WTC11 (cell line): ENCODE results near the gene PHLDA2. TPM values are rescaled to one million over a fixed set of nuclear protein-coding genes. Genes with fewer than 3 reads are reported as not detected.

ENCODE experiments used
- ATAC-seq: fragments of 200-7000 bp; cut with Tn5 transposase; 2 replicates; pipeline ENCODE4 v1.10.0; 2021; ENCODE audit warnings: mild to moderate bottlenecking, moderate library complexity
- CTCF ChIA-PET: fragments of 300-600 bp; sonication (Branson Sonifier 250); formaldehyde crosslinking; loops from one replicate; lab custom pipeline; 2021; ENCODE audit warnings: antibody characterized with exemption; lab: Charles Lee
- POLR2A ChIA-PET: fragments of 350-600 bp; sonication (Branson Sonifier 250); formaldehyde crosslinking; loops from one replicate; lab custom pipeline; 2021; ENCODE audit warnings: antibody characterized with exemption; lab: Charles Lee
- DNase-seq: peaks from one replicate; pipeline ENCODE4 v3.0.0; 2021; ENCODE audit warnings: low spot score
- H3K27ac Mint-ChIP-seq: 2 replicates; pipeline ENCODE4 v1.8.0; 2021; ENCODE audit warnings: mixed read lengths
- H3K27me3 Mint-ChIP-seq: 2 replicates; pipeline ENCODE4 v1.8.0; 2021; ENCODE audit warnings: low read depth, mild to moderate bottlenecking, moderate library complexity, mixed read lengths
- H3K36me3 Mint-ChIP-seq: 2 replicates; pipeline ENCODE4 v1.8.0; 2021; ENCODE audit warnings: mixed read lengths
- H3K4me1 Mint-ChIP-seq: 2 replicates; pipeline ENCODE4 v1.8.0; 2022; ENCODE audit warnings: mixed read lengths
- H3K4me3 Mint-ChIP-seq: 2 replicates; pipeline ENCODE4 v1.8.0; 2021; ENCODE audit warnings: mild to moderate bottlenecking, moderate library complexity, mixed read lengths
- H3K9me3 Mint-ChIP-seq: 2 replicates; pipeline ENCODE4 v1.8.0; 2021; ENCODE audit warnings: mixed read lengths
- ATF1 ChIP-seq: sonication (generic); formaldehyde crosslinking; IDR thresholded peaks from 2 replicates; pipeline ENCODE4 v1.8.1; 2023; ENCODE audit warnings: mild to moderate bottlenecking, moderate library complexity, missing genetic modification reagents
- ETV6 ChIP-seq: sonication (generic); formaldehyde crosslinking; IDR thresholded peaks from 2 replicates; pipeline ENCODE4 v1.8.1; 2022; ENCODE audit warnings: mild to moderate bottlenecking, missing genetic modification reagents
- FOXJ3 ChIP-seq: sonication (generic); formaldehyde crosslinking; IDR thresholded peaks from 2 replicates; pipeline ENCODE4 v1.9.0; 2021; ENCODE audit warnings: missing genetic modification reagents, mild to moderate bottlenecking, borderline replicate concordance
- FOXK1 ChIP-seq: sonication (generic); formaldehyde crosslinking; IDR thresholded peaks from 2 replicates; pipeline ENCODE4 v1.8.0; 2022; ENCODE audit warnings: mild to moderate bottlenecking, moderate library complexity, missing genetic modification reagents
- FOXP4 ChIP-seq: sonication (generic); formaldehyde crosslinking; IDR thresholded peaks from 2 replicates; pipeline ENCODE4 v1.8.0; 2022; ENCODE audit warnings: mild to moderate bottlenecking, missing genetic modification reagents
- HMGXB4 ChIP-seq: sonication (generic); formaldehyde crosslinking; IDR thresholded peaks from 2 replicates; pipeline ENCODE4 v1.8.1; 2023; ENCODE audit warnings: mild to moderate bottlenecking, moderate library complexity, missing genetic modification reagents
- MAX ChIP-seq: sonication (generic); formaldehyde crosslinking; IDR thresholded peaks from 2 replicates; pipeline ENCODE4 v1.8.0; 2022; ENCODE audit warnings: mild to moderate bottlenecking, missing genetic modification reagents
- PRDM15 ChIP-seq: sonication (generic); formaldehyde crosslinking; IDR thresholded peaks from 2 replicates; pipeline ENCODE4 v1.8.0; 2022; ENCODE audit warnings: missing genetic modification reagents
- SP1 ChIP-seq: sonication (generic); formaldehyde crosslinking; conservative IDR thresholded peaks from 2 replicates; pipeline ENCODE4 v1.8.1; 2022; ENCODE audit warnings: missing genetic modification reagents
- USF2 ChIP-seq: sonication (generic); formaldehyde crosslinking; IDR thresholded peaks from 2 replicates; pipeline ENCODE4 v1.8.1; 2023; ENCODE audit warnings: mild to moderate bottlenecking, missing genetic modification reagents, moderate library complexity
- ZBTB21 ChIP-seq: sonication (generic); formaldehyde crosslinking; IDR thresholded peaks from 2 replicates; pipeline ENCODE4 v1.8.1; 2023; ENCODE audit warnings: mild to moderate bottlenecking, missing genetic modification reagents, borderline replicate concordance
- ZNF281 ChIP-seq: sonication (generic); formaldehyde crosslinking; IDR thresholded peaks from 2 replicates; pipeline ENCODE4 v1.8.0; 2023; ENCODE audit warnings: mild to moderate bottlenecking, missing genetic modification reagents
- total RNA-seq: library from RNA; stranded (reverse); gene quantifications from 3 replicates; pipeline ENCODE4 v1.2.3, GENCODE V29; 2021

Gene PHLDA2
- total RNA-seq, 1 experiment from 2014 or later = 9.6 TPM

GRCh38 chr11:2901854-2902783, 27.1 kb downstream of the PHLDA2 start:
- H3K9me3 Mint-ChIP-seq = peaks cover 19% of the 10 kb centered on the region
- DNase-seq (peak; percentile 97), ATAC-seq (peak; percentile 89)
- no peak overlapping the region for H3K27ac Mint-ChIP-seq
- H3K4me3 Mint-ChIP-seq = peak overlapping the region; percentile 66
- peaks cover 24% of the 10 kb centered on the region for H3K36me3 Mint-ChIP-seq
- CTCF ChIA-PET = interaction anchor here (1.0 to 4.6 kb wide), 4 partner anchors 10 to 370 kb away, joined by 4 to 46 read pairs (median 15); partner anchors contain the start of gene PHLDA2
- POLR2A ChIA-PET = interaction anchor here (1.4 kb wide), 1 partner anchor 10 kb away, joined by 10 read pairs; no protein-coding TSS in a partner anchor
- H3K27me3 Mint-ChIP-seq = peaks cover 59% of the 10 kb centered on the region
- peaks cover 30% of the 10 kb centered on the region for H3K4me1 Mint-ChIP-seq
- TF ChIP-seq PRDM15 (CRISPR knock-in tag) (peak; percentile 48; the same call in 1 of the 2 replicates), ATF1 (CRISPR knock-in tag) (no peak), HMGXB4 (0 out of 2 replicates have a peak, but pooled peaks have one; percentile 13), ZNF281 (CRISPR knock-in tag) (0 out of 2 replicates have a peak, but pooled peaks have one; percentile 53), ZBTB21 (CRISPR knock-in tag) (no peak), SP1 (CRISPR knock-in tag) (peak; percentile 33; the same call in 1 of the 2 replicates), USF2 (CRISPR knock-in tag) (0 out of 2 replicates have a peak, but pooled peaks have one; percentile 14), FOXJ3 (CRISPR knock-in tag) (no peak), MAX (CRISPR knock-in tag) (peak; percentile 31; the same call in 1 of the 2 replicates), FOXK1 (0 out of 2 replicates have a peak, but pooled peaks have one; percentile 52), FOXP4 (CRISPR knock-in tag) (peak; percentile 45; the same call in 1 of the 2 replicates), ETV6 (CRISPR knock-in tag) (0 out of 2 replicates have a peak, but pooled peaks have one; percentile 57)
